KG1 (cell line): Measurements from ENCODE around the gene SRCAP.

Experiments used
- DNase-seq: peaks from one replicate; lab custom pipeline; 2025; lab: John Stamatoyannopoulos, UW

SRCAP gene

DNA sequence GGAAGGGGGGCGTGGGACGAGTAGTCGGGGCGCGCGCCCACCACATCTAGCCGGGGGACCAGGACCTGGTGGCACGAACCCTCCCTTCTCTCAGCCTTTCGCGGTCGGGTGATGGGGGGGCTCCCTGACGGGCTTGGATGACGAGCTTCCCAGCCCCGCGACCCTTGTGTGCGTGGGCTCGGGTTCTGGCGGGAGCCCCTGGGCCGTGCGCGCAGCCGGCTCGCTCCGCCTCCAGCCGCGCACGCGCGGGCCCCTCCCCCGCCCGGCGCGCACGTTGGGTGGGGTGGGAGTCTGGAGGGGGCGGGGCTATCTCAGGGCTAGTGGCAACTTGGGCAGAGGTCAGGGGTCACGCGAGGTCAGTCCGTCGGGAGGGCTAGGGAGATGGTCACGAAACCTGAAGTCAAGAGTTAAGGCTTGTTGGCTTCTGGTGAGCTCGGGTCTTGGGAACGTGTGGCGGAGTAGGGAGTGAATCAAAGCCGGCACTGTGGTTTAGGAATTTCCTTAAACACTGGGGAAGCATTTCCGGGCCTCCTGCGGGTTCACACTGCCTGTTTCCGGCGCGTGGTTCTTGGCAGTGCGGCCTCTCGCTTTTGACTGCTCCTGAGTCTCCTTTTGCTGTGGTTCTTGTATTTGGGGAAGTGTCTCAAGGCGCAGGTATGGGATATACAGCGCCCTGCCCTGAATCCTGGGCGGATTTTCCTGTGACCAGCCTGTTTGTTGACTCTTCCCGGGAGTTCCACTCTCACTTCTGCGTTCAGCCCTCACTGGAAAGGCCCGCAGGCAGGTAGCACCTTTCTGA is at the start of gene SRCAP:
TSS of gene SRCAP (plus strand) at position 356 of the 799 bp plus-strand sequence. CDS start 1,654 bp downstream, outside the sequence.
- peak; percentile 60 for DNase-seq

- no peak for DNase-seq
Measured at GRCh38 chr16:30649725-30650368, 49.1 kb upstream of the SRCAP start.

DNA sequence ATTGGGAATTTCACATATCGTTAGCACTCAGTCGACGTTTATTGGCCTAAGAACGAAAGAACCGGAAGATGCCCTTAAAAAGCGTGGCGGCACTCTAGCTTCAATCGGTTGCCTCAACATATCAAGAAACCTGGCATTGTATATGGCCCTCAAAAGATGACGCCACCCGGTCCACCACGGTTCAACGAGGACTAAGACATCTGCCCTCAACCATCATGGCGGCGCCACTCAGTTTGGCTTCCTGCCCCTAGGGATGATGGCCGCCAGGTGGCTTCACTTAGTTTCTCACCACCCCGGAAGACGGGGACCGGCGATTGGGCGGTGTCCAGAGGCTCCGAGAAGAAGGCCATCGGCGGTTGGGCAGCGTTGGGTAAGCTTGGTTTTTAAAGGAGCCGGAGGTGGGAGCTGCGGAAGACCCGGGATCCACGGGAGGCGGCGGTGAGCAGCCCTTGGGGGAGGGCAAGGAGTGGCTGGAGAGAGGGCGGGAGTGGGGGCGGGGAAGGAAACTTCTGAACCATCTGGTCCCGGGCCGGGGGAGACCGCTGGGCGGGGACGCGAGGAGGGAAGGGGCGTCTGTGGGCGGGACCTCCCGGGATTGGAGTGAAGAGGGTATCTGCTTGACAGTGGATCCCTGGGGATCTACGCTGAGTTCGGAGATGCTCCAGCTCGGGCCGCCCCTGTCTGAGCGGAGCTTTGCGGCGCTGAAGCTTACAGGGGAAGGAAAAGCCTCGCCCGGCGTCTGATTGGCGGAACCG is 48.4 kb upstream of the SRCAP start, which contains the start of gene PRR14:
TSS of gene PRR14 (plus strand) at position 592 of the 755 bp plus-strand sequence. CDS start 686 bp downstream, outside the sequence.
- DNase-seq: peak; percentile 94

GRCh38 chr16:30651124-30652004 is 47.6 kb upstream of the SRCAP start:
- DNase-seq: peak; percentile 53

DNA sequence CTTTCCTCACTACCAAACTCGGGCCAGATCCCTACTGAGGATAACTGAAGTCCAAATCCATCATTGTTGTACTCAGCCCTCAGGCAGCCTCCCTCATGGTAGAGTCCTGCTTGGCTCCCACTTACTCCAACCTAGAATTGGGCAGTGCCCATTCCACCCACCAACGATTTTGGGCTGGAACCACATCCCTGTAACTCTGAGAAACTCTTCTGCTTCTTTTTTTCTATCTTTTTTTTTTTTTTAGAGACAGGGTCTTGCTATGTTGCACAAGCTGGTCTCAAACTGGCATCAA is 47.0 kb upstream of the SRCAP start:
- no peak for DNase-seq

DNA sequence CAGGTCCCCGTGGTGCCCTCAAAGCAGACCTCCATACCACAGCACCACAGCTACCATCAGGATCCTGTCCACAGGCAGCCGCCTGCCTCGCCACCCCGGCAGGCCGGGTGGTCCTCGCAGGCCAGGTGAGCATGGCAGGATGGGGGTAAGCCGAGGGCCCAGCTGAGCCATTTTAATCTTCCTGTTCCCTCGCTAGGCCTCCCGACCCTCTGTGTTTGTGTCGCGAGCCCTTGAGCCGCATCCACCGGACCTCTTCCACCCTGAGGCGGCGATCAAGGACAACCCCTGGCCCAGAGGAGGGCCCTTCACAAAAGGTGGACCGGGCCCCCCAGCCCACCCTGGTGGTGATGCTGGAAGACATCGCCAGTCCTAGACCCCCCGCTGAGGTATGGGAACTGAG is 46.3 kb upstream of the SRCAP start:
- no peak for DNase-seq

- no peak for DNase-seq
Measured at GRCh38 chr16:30654856-30655255, 44.1 kb upstream of the SRCAP start.

- no peak for DNase-seq
Measured at GRCh38 chr16:30655815-30656347, 43.1 kb upstream of the SRCAP start.

- DNase-seq: no peak
Measured at GRCh38 chr16:30656388-30656787, 42.6 kb upstream of the SRCAP start.

DNA sequence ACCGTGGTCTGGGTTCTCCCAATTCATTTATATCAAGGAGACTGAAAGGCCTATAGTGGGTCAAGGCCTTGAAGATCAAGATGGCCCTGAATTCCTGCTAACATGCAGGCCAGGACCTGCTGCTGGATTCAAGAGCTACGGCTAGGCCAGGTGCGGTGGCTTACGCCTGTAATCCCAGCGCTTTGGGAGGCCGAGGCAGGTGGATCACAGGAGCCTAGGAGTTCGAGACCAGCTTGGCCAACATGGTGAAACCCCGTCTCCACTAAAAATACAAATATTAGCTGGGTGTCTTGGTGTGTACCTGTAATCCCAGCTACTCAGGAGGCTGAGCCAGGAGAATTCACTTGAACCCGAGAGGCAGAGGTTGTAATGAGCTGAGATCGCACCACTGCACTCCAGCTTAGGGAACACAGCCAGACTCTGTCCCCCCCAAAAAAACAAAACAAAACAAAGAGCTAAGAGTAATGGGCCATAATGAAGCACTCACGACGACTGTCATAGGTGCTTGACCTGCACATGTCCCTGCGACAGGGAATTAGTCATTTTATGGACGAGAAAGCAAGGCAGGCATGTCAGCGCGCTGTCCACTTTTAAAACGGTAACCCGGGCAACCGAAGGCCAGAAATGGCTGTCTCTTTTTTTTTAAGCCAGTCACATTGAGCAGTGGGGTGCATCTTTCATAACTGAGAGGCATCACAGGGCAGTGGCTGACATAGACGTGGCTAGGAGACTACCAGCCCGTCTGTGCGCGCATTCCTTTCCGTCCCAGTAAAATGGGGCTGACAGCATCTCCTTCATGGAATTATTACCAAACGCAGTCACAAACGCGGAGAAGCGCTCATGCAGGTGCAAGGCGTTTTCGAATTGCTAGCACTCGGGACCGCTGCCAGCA is 41.8 kb upstream of the SRCAP start:
- no peak for DNase-seq

GRCh38 chr16:30657866-30658730 is 40.9 kb upstream of the SRCAP start, which contains the start of gene FBRS:
Gene FBRS (plus strand): TSS chr16:30658431. CDS start chr16:30659519, 1,088 bp downstream.
- peak; percentile 99 for DNase-seq

DNA sequence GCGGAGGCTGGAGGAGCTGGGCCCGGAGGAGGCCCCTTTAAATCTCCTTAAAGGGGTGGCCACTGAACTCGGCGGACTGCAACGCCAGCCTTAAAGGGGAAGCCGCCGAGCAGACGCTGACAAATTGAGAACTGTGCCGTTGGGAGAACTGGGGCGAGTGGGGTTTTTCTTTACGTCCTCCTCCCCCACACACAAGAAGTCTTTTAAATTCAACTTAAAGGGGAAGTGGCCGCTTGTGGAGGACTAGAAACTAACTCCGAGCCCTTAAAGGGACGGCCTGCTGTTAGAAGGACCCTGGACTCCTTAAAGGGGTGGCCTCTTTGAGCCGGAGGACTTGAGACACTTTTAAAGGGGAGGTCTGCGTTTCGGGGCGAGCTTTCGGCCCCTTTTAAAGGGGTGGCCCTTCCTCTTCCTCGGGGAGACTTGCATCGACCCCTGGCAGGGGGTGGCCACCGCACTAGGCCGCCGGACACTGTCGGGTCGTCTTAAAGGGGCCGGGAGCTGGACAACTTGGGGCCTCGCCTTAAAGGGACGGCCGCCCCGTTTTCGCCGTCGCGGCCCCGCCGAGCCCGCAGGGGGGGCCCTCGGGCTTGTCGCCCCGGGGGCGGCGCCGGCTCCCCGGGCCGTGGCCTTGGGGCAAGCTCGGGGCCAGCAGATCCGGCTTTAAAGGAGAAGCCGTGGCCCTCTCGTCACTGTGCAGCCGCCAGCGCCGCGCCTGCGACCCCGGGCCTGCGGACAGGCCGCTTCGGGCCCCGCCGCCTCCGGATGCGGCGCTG is 40.1 kb upstream of the SRCAP start:
- DNase-seq: peak; percentile 99

DNA sequence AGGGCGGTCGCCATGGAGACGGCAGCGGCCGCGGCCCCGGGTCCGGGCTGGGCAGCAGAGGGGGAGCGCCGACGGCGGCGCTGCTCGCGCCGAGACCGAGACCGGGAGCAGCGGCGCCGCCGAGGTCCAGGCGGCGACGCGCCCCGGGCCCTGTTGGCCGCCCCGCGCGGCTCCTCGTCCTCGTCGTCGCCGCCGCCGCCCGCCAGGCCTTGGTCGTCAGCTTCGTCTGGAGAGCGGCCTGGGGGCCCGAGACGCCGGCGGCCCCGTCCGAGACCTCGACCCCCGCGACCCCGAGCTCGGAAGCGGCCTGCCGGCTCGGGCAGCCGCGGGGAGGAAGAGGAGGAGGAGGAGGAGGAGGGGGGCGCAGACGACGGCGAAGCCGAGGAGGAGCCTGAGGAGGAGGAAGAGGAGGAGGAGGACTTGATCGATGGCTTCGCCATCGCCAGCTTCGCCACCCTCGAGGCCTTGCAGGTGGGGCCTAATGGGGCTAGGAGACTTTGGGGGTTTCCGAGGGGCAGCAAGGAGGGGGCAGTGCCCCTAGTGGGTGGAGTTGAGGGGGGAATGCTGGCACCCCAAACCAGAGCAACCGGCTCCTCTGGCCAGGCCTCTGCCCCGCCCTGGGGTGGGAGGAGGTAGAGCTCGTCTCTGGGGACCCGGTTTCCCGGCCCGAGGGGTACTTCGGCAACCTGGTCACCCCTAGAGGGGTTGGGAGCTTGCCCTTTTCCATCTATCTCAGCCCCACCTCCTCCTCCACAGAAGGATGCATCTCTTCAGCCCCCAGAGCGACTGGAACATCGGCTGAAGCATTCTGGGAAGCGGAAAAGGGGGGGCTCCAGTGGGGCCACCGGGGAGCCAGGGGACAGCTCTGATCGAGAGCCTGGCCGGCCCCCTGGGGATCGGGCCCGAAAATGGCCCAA is 39.2 kb upstream of the SRCAP start:
- DNase-seq: no peak

DNA sequence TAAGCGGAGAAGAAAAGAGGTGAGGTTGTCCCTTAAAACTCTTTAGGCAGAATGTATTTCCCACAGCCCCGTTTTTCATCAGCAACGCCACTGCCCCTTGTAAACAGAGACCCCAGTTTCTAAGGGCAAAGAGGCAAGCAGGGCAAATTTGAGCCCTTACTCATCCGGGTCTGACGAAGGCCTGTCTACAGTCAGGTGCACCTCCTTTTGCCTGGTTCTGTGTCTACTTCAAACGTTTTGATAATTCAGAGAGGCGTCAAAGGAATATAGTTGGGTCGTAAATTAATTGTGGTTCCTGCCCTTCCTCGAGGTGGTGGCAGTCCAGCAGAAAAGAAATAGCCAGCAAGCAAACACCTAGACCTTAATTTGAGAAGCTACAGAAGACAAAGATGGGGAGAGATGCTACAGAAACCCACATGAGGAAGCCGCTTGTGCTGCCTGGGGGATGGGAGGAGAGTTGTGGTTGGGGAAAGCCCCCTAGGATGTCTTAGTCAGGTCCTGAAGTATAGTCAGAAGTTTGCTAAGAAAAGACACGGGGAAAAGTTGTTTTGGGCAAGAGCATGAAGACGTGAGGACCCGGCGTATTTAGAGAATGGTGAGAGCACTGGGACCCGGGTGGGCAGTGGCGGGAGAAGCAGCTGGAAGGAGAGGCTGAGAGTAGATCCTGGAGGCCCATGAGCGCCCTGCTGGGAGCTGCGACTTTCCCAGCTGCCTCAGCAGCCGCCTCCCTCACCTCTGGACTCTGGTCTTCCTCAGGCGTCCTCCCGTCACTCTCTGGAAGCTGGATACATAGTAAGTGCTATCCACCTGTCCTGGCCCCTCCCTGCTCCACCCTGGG is 38.3 kb upstream of the SRCAP start:
- DNase-seq: no peak

GRCh38 chr16:30662449-30662848 is 36.5 kb upstream of the SRCAP start:
- no peak for DNase-seq

GRCh38 chr16:30663038-30663437 is 35.9 kb upstream of the SRCAP start:
- no peak for DNase-seq

- no peak for DNase-seq
Measured at GRCh38 chr16:30663820-30664219, 35.2 kb upstream of the SRCAP start.
